Stimulated activated CD8-positive, alpha-beta memory T cell treated with anti-CD3 and anti-CD28 coated beads, Interleukin-12 subunit alpha, Interleukin-12 subunit beta, amount 100 ng/mL, for 4 hours (primary cell): Measurements from ENCODE around the gene TMEM184A.
"Not testable (repeated sequence)": the region's sequence is repeated elsewhere in the genome, so short reads cannot be mapped to it uniquely, and the experiment has no call there.

Experiments used
- DNase-seq: peaks from one replicate; pipeline ENCODE4 v3.0.0-alpha.2; 2020; ENCODE audit warnings: low read depth

TMEM184A gene

GRCh38 chr7:1590476-1590875 is 34.5 kb upstream of the TMEM184A start:
- DNase-seq: no peak

GRCh38 chr7:1588978-1589377 is 33.0 kb upstream of the TMEM184A start:
- DNase-seq: no peak

GRCh38 chr7:1587738-1588137 is 31.7 kb upstream of the TMEM184A start:
- DNase-seq: no peak

- no peak for DNase-seq
Measured at GRCh38 chr7:1586827-1587705, 31.1 kb upstream of the TMEM184A start.

- no peak for DNase-seq
Measured at GRCh38 chr7:1586126-1586826, 30.3 kb upstream of the TMEM184A start.

- no peak for DNase-seq
Measured at GRCh38 chr7:1585142-1585981, 29.4 kb upstream of the TMEM184A start.

- DNase-seq: no peak
Measured at GRCh38 chr7:1584700-1585099, 28.7 kb upstream of the TMEM184A start.

GRCh38 chr7:1583241-1583930 is 27.4 kb upstream of the TMEM184A start:
- not testable (repeated sequence) for DNase-seq

- DNase-seq: no peak
Measured at GRCh38 chr7:1580422-1581030, 24.5 kb upstream of the TMEM184A start.

- peak; percentile 40 for DNase-seq
Measured at GRCh38 chr7:1579481-1580421, 23.7 kb upstream of the TMEM184A start.

GRCh38 chr7:1578513-1578912 is 22.5 kb upstream of the TMEM184A start:
- DNase-seq: no peak

GRCh38 chr7:1576521-1577253 is 20.7 kb upstream of the TMEM184A start:
- DNase-seq: no peak

- no peak for DNase-seq
Measured at GRCh38 chr7:1575809-1576208, 19.8 kb upstream of the TMEM184A start.

GRCh38 chr7:1572111-1572822 is 16.3 kb upstream of the TMEM184A start:
- DNase-seq: no peak

GRCh38 chr7:1569833-1570632 is 14.0 kb upstream of the TMEM184A start, which contains the start of gene PSMG3:
Gene PSMG3, minus strand, starts transcription at chr7:1570032. Its CDS starts 693 bp downstream, at chr7:1569339.
- peak; percentile 79 for DNase-seq

GRCh38 chr7:1569440-1569832 is 13.4 kb upstream of the TMEM184A start:
- DNase-seq: no peak

- DNase-seq: no peak
Measured at GRCh38 chr7:1569016-1569415, 13.0 kb upstream of the TMEM184A start.
